CD14-positive monocyte (primary cell): ENCODE measurements around the gene CNOT6L. TPM values are rescaled to one million over a fixed set of nuclear protein-coding genes. Genes with fewer than 3 reads are reported as not detected.

Source experiments
- DNase-seq, 3 donors: peaks; one replicate each; pipeline ENCODE4 v3.0.0-alpha.2; 2011 to 2022
- H2AFZ ChIP-seq: 2 replicates; pipeline ENCODE4 v1.6.0; 2012; ENCODE audit warnings: mild to moderate bottlenecking, low read depth, low read length, inconsistent platforms; ENCODE audit not compliant: insufficient read depth, poor library complexity, severe bottlenecking
- H3K27ac ChIP-seq, 2 donors: 1 replicate in 1 of 2; 2 replicates in 1 of 2; pipeline ENCODE4 v1.5.1; 2012 to 2013; ENCODE audit warnings: low read length in 2 of 2, control low read depth in 1 of 2, inconsistent platforms in 1 of 2, low read depth in 1 of 2, mild to moderate bottlenecking in 1 of 2
- H3K27me3 ChIP-seq, 2 donors: one replicate each; pipeline versions ENCODE4 v1.6.0 to v1.6.1; 2011 to 2013; ENCODE audit warnings: low read length in 2 of 2; ENCODE audit not compliant: control insufficient read depth in 2 of 2, insufficient read depth in 2 of 2
- H3K36me3 ChIP-seq, 2 donors: replicated peaks in 1 of 2; 1 replicate in 1 of 2; 2 replicates in 1 of 2; pipeline versions ENCODE4 v1.5.1 to v1.6.1; 2012 to 2013; ENCODE audit warnings: low read length in 2 of 2, control low read depth in 1 of 2, inconsistent platforms in 1 of 2, mild to moderate bottlenecking in 1 of 2; ENCODE audit not compliant: insufficient read depth in 2 of 2, control insufficient read depth in 1 of 2
- H3K4me1 ChIP-seq, 2 donors: 1 replicate in 1 of 2; 2 replicates in 1 of 2; pipeline versions ENCODE4 v1.5.1 to v1.6.1; 2012 to 2013; ENCODE audit warnings: low read length in 2 of 2, control low read depth in 1 of 2, inconsistent platforms in 1 of 2, mild to moderate bottlenecking in 1 of 2, moderate library complexity in 1 of 2; ENCODE audit not compliant: insufficient read depth in 2 of 2, control insufficient read depth in 1 of 2
- H3K4me2 ChIP-seq: replicated peaks from 2 replicates; pipeline ENCODE3; 2012; ENCODE audit warnings: low read length, moderate library complexity, mild to moderate bottlenecking; ENCODE audit not compliant: poor library complexity, severe bottlenecking; ENCODE audit errors: extremely low read depth
- H3K4me3 ChIP-seq, 3 experiments: fragments of 200-600 bp in 1 of 3; sonication (generic) in 1 of 3; replicated peaks in 1 of 3; 1 replicate in 2 of 3; 2 replicates in 1 of 3; pipeline ENCODE4 v1.5.1; 2011 to 2013; ENCODE audit warnings: low read length in 3 of 3, mild to moderate bottlenecking in 3 of 3, control low read depth in 2 of 3, low read depth in 2 of 3, inconsistent platforms in 1 of 3, moderate library complexity in 1 of 3
- H3K79me2 ChIP-seq: 2 replicates; pipeline ENCODE4 v1.6.0; 2012; ENCODE audit warnings: mild to moderate bottlenecking, control low read depth, inconsistent platforms, low read length, moderate library complexity; ENCODE audit not compliant: insufficient read depth
- H3K9ac ChIP-seq: 2 replicates; pipeline ENCODE4 v1.6.0; 2017; ENCODE audit warnings: low read length, mild to moderate bottlenecking; ENCODE audit not compliant: insufficient read depth, poor library complexity, severe bottlenecking
- H3K9me3 ChIP-seq, 2 donors: replicated peaks in 1 of 2; 1 replicate in 1 of 2; 2 replicates in 1 of 2; pipeline versions ENCODE4 v1.5.1 to v1.6.1; 2012 to 2013; ENCODE audit warnings: low read length in 2 of 2, control low read depth in 1 of 2; ENCODE audit not compliant: control insufficient read depth in 1 of 2, insufficient read depth in 1 of 2
- H4K20me1 ChIP-seq: 2 replicates; pipeline ENCODE4 v1.6.0; 2012; ENCODE audit warnings: mild to moderate bottlenecking, low read length, control low read depth, moderate library complexity; ENCODE audit not compliant: insufficient read depth
- H3K27ac Mint-ChIP-seq, 7 donors: one replicate each; pipeline ENCODE4 v1.8.0; 2020; ENCODE audit warnings: mild to moderate bottlenecking in 7 of 7, mixed read lengths in 7 of 7, moderate library complexity in 6 of 7, inconsistent platforms in 2 of 7
- H3K27me3 Mint-ChIP-seq, 3 donors: one replicate each; pipeline ENCODE4 v1.8.0; 2021 to 2022; ENCODE audit warnings: low read depth in 3 of 3, mild to moderate bottlenecking in 3 of 3, mixed read lengths in 3 of 3, moderate library complexity in 3 of 3, inconsistent platforms in 1 of 3
- H3K36me3 Mint-ChIP-seq, 2 donors: one replicate each; pipeline ENCODE4 v1.8.0; 2020; ENCODE audit warnings: mixed read lengths in 2 of 2, inconsistent platforms in 1 of 2, mild to moderate bottlenecking in 1 of 2
- H3K4me1 Mint-ChIP-seq: one replicate; pipeline ENCODE4 v1.8.0; 2020; ENCODE audit warnings: mild to moderate bottlenecking, mixed read lengths
- H3K4me3 Mint-ChIP-seq, 2 donors: one replicate each; pipeline ENCODE4 v1.8.0; 2020; ENCODE audit warnings: mild to moderate bottlenecking in 2 of 2, mixed read lengths in 2 of 2, moderate library complexity in 1 of 2
- H3K9me3 Mint-ChIP-seq, 7 donors: one replicate each; pipeline ENCODE4 v1.8.0; 2020 to 2022; ENCODE audit warnings: mixed read lengths in 7 of 7, mild to moderate bottlenecking in 6 of 7, moderate library complexity in 6 of 7, inconsistent platforms in 2 of 7
- CTCF ChIP-seq: fragments of 200-600 bp; IDR thresholded peaks from one replicate; pipeline ENCODE4 v1.8.0; 2022; ENCODE audit warnings: antibody characterized with exemption, mild to moderate bottlenecking
- WGBS: methylation state at CpG from one replicate; pipeline ENCODE4 v1.1.5; 2013; ENCODE audit warnings: missing lambda C conversion rate; ENCODE audit not compliant: insufficient coverage; 5-methylcytosine and 5-hydroxymethylcytosine counted together
- intact Hi-C, 2 donors: fragments of 100-400 bp; cut with micrococcal nuclease; formaldehyde crosslinking; loops; one replicate each; pipeline versions ENCODE4 v1.15.0 to v1.15.1; 2023
- polyA plus RNA-seq, 3 donors: library from polyadenylated mRNA; depleted of rRNA in 1 of 3; unstranded in 2 of 3; stranded (reverse) in 1 of 3; fragments of 300-500 nt in 2 of 3; fragments of >200 nt in 1 of 3; fragmentation: Illumina TruSeq in 2 of 3; gene quantifications; 1 replicate in 2 of 3; 2 replicates in 1 of 3; pipeline ENCODE4 v1.2.3, GENCODE V29; 2012 to 2021

CNOT6L gene
- polyA plus RNA-seq, 3 donors, result 16.1 to 26.4 (median 26.3) TPM

- H4K20me1 ChIP-seq, result no peaks in the 10 kb centered on the region
- no peaks in the 10 kb centered on the region for H3K4me1 ChIP-seq
- 92% methylated on average over 2 of the region's 4 CpGs for WGBS
- H3K79me2 ChIP-seq, result no peaks in the 10 kb centered on the region
- no peak overlapping the region for H3K27ac Mint-ChIP-seq
- H3K36me3 Mint-ChIP-seq, result no peaks in the 10 kb centered on the region
- intact Hi-C loops, result no loop called here
- H3K27ac ChIP-seq, result no peak overlapping the region
- no peaks in the 10 kb centered on the region for H3K9me3 ChIP-seq
- no peaks in the 10 kb centered on the region for H3K27me3 ChIP-seq
- no peak overlapping the region for H3K4me3 Mint-ChIP-seq
- peaks cover 0 to 4% (median 2%) of the 10 kb centered on the region in 7 donors for H3K9me3 Mint-ChIP-seq
- no peak overlapping the region for H3K9ac ChIP-seq
- no peak for TF ChIP-seq CTCF
- no peak overlapping the region for H3K4me2 ChIP-seq
- H3K36me3 ChIP-seq, result no peaks in the 10 kb centered on the region
- H3K27me3 Mint-ChIP-seq, result peaks cover 0 to 2% (median 0%) of the 10 kb centered on the region in 3 donors
- no peak overlapping the region for H2AFZ ChIP-seq
- H3K4me3 ChIP-seq, result no peak overlapping the region
- no peaks in the 10 kb centered on the region for H3K4me1 Mint-ChIP-seq
- no peak for DNase-seq
These were observed 148.1 kb downstream of the CNOT6L start for GRCh38 chr4:77671051-77671450.

GRCh38 chr4:77669946-77670590 lies 149.1 kb downstream of the CNOT6L start:
- H4K20me1 ChIP-seq, result no peaks in the 10 kb centered on the region
- no peak for DNase-seq
- no peak overlapping the region for H2AFZ ChIP-seq
- H3K9me3 Mint-ChIP-seq, result peaks cover 1 to 3% (median 2%) of the 10 kb centered on the region in 7 donors
- H3K9me3 ChIP-seq, result no peaks in the 10 kb centered on the region
- peaks cover 0 to 2% (median 0%) of the 10 kb centered on the region in 3 donors for H3K27me3 Mint-ChIP-seq
- 95% methylated on average over 3 of the region's 7 CpGs for WGBS
- TF ChIP-seq CTCF, result no peak
- H3K27ac Mint-ChIP-seq, result no peak overlapping the region
- no peaks in the 10 kb centered on the region for H3K36me3 ChIP-seq
- no peak overlapping the region for H3K4me3 Mint-ChIP-seq
- no peak overlapping the region for H3K4me2 ChIP-seq
- no peaks in the 10 kb centered on the region for H3K79me2 ChIP-seq
- no peak overlapping the region for H3K27ac ChIP-seq
- no peaks in the 10 kb centered on the region for H3K36me3 Mint-ChIP-seq
- no peaks in the 10 kb centered on the region for H3K27me3 ChIP-seq
- H3K4me1 ChIP-seq, result no peaks in the 10 kb centered on the region
- H3K9ac ChIP-seq, result no peak overlapping the region
- intact Hi-C loops, result no loop called here
- no peaks in the 10 kb centered on the region for H3K4me1 Mint-ChIP-seq
- H3K4me3 ChIP-seq, result no peak overlapping the region
